HG02943 (cell line): Measurements from ENCODE around the gene KLRB1.
"Not testable (repeated sequence)": the region's sequence is repeated elsewhere in the genome, so short reads cannot be mapped to it uniquely, and the experiment has no call there.

ENCODE experiments used
- ATAC-seq: cut with Tn5 transposase; IDR thresholded peaks from one replicate; pipeline ENCODE4 v1.9.1; 2021; ENCODE audit warnings: mild to moderate bottlenecking, low read depth, moderate library complexity; ENCODE audit not compliant: unreplicated experiment

The KLRB1 gene

GRCh38 chr12:9607716-9608115 lies at the start of gene KLRB1:
TSS of gene KLRB1 (minus strand) at chr12:9607916. CDS start at chr12:9607839, 77 bp downstream.
- ATAC-seq, result no peak

GRCh38 chr12:9651265-9651729 lies 43.6 kb upstream of the KLRB1 start:
- no peak for ATAC-seq

- no peak for ATAC-seq
Observed at GRCh38 chr12:9650151-9650576, 42.4 kb upstream of the KLRB1 start.

- no peak for ATAC-seq
Observed at GRCh38 chr12:9649532-9649940, 41.8 kb upstream of the KLRB1 start.

GRCh38 chr12:9648701-9649531 lies 41.2 kb upstream of the KLRB1 start:
- ATAC-seq, result no peak

GRCh38 chr12:9647825-9648700 lies 40.3 kb upstream of the KLRB1 start:
- ATAC-seq, result peak; percentile 72

- ATAC-seq, result peak; percentile 6
Observed at GRCh38 chr12:9646794-9647781, 39.4 kb upstream of the KLRB1 start.

GRCh38 chr12:9644985-9645551 lies 37.4 kb upstream of the KLRB1 start:
- ATAC-seq, result not testable (repeated sequence)

GRCh38 chr12:9643266-9643660 lies 35.5 kb upstream of the KLRB1 start:
- ATAC-seq, result no peak

- no peak for ATAC-seq
Observed at GRCh38 chr12:9642606-9643265, 35.0 kb upstream of the KLRB1 start.

GRCh38 chr12:9640024-9640423 lies 32.3 kb upstream of the KLRB1 start:
- no peak for ATAC-seq

GRCh38 chr12:9636851-9637206 lies 29.1 kb upstream of the KLRB1 start:
- no peak for ATAC-seq

GRCh38 chr12:9636150-9636850 lies 28.6 kb upstream of the KLRB1 start:
- ATAC-seq, result no peak

- ATAC-seq, result no peak
Observed at GRCh38 chr12:9634969-9635754, 27.4 kb upstream of the KLRB1 start.

- ATAC-seq, result no peak
Observed at GRCh38 chr12:9634177-9634803, 26.6 kb upstream of the KLRB1 start.

- ATAC-seq, result no peak
Observed at GRCh38 chr12:9632766-9633165, 25.1 kb upstream of the KLRB1 start.

GRCh38 chr12:9626821-9627220 lies 19.1 kb upstream of the KLRB1 start:
- no peak for ATAC-seq

- ATAC-seq, result no peak
Observed at GRCh38 chr12:9626291-9626690, 18.6 kb upstream of the KLRB1 start.
